ENCODE results near the gene GFRA4. TPM values are rescaled to one million over a fixed set of nuclear protein-coding genes. Genes with fewer than 3 reads are reported as not detected.

The GFRA4 gene
- not detected for polyA plus RNA-seq

GRCh38 chr20:3663031-3663701 lies at the start of gene GFRA4:
TSS of gene GFRA4 (minus strand) at chr20:3663399. CDS start at chr20:3663399, 0 bp downstream.
- 65 to 70% (median 65%) methylated on average over 17 to 19 of the region's 19 CpGs for WGBS, 3 donors
- H3K27ac ChIP-seq (ENCODE audit: low read depth, low read length), result no peak within 1 kb of the TSS

GRCh38 chr20:3712279-3712873 lies 49.2 kb upstream of the GFRA4 start, which contains the start of gene SIGLEC1:
TSS of gene SIGLEC1 (minus strand) at chr20:3712600. CDS start at chr20:3707128, 5,472 bp downstream.
- H3K27ac ChIP-seq (ENCODE audit: low read depth, low read length), result no peak within 1 kb of the TSS
- 62 to 71% (median 68%) methylated on average over 10 to 15 of the region's 15 CpGs for WGBS, 3 donors

- H3K27ac ChIP-seq (ENCODE audit: low read depth, low read length), result no peak overlapping the region
- 66 to 74% (median 68%) methylated on average over 4 of the region's 4 CpGs for WGBS, 3 donors
Measured at GRCh38 chr20:3711484-3711941, 48.3 kb upstream of the GFRA4 start.

- no peak overlapping the region for H3K27ac ChIP-seq (ENCODE audit: low read depth, low read length)
- WGBS, 3 donors, result 24 to 32% (median 28%) methylated on average over 18 of the region's 18 CpGs
Measured at GRCh38 chr20:3710703-3711483, 47.7 kb upstream of the GFRA4 start.

- H3K27ac ChIP-seq (ENCODE audit: low read depth, low read length), result no peak overlapping the region
- 40 to 71% (median 46%) methylated on average over 6 of the region's 6 CpGs for WGBS, 3 donors
Measured at GRCh38 chr20:3710011-3710466, 46.8 kb upstream of the GFRA4 start.

- no peak overlapping the region for H3K27ac ChIP-seq (ENCODE audit: low read depth, low read length)
- 90 to 94% (median 91%) methylated on average over 3 of the region's 3 CpGs for WGBS, 3 donors
Measured at GRCh38 chr20:3707508-3707899, 44.3 kb upstream of the GFRA4 start.

- H3K27ac ChIP-seq (ENCODE audit: low read depth, low read length), result no peak overlapping the region
- 78 to 80% (median 79%) methylated on average over 10 of the region's 10 CpGs for WGBS, 3 donors
Measured at GRCh38 chr20:3706774-3707507, 43.7 kb upstream of the GFRA4 start.

- no peak overlapping the region for H3K27ac ChIP-seq (ENCODE audit: low read depth, low read length)
- WGBS, 3 donors, result 94 to 97% (median 94%) methylated on average over 29 to 31 of the region's 31 CpGs
Measured at GRCh38 chr20:3705970-3706739, 43.0 kb upstream of the GFRA4 start.

- H3K27ac ChIP-seq (ENCODE audit: low read depth, low read length), result no peak overlapping the region
- WGBS, 3 donors, result 79 to 92% (median 88%) methylated on average over 14 of the region's 14 CpGs
Measured at GRCh38 chr20:3705491-3705969, 42.3 kb upstream of the GFRA4 start.

GRCh38 chr20:3704087-3704486 lies 40.9 kb upstream of the GFRA4 start:
- WGBS, 3 donors, result 73 to 85% (median 82%) methylated on average over 5 of the region's 5 CpGs
- no peak overlapping the region for H3K27ac ChIP-seq (ENCODE audit: low read depth, low read length)

GRCh38 chr20:3702611-3703391 lies 39.6 kb upstream of the GFRA4 start:
- no peak overlapping the region for H3K27ac ChIP-seq (ENCODE audit: low read depth, low read length)
- 92 to 96% (median 95%) methylated on average over 11 of the region's 11 CpGs for WGBS, 3 donors

GRCh38 chr20:3701061-3701998 lies 38.1 kb upstream of the GFRA4 start:
- WGBS, 3 donors, result 81 to 92% (median 82%) methylated on average over 13 of the region's 13 CpGs

GRCh38 chr20:3699037-3699436 lies 35.8 kb upstream of the GFRA4 start:
- 90 to 96% (median 92%) methylated on average over 15 to 16 of the region's 16 CpGs for WGBS, 3 donors
- H3K27ac ChIP-seq (ENCODE audit: low read depth, low read length), result no peak overlapping the region

More at GRCh38 chr20:3701061-3701998, 38.1 kb upstream of the GFRA4 start:
- H3K27ac ChIP-seq (ENCODE audit: low read depth, low read length), result no peak overlapping the region

GRCh38 chr20:3698591-3699001 lies 35.4 kb upstream of the GFRA4 start:
- H3K27ac ChIP-seq (ENCODE audit: low read depth, low read length), result no peak overlapping the region
- WGBS, 3 donors, result 59 to 88% (median 71%) methylated on average over 6 of the region's 6 CpGs

- WGBS, 3 donors, result 75 to 85% (median 84%) methylated on average over 18 of the region's 18 CpGs
Measured at GRCh38 chr20:3697588-3698305, 34.5 kb upstream of the GFRA4 start.

More at GRCh38 chr20:3697588-3698305, 34.5 kb upstream of the GFRA4 start:
- no peak overlapping the region for H3K27ac ChIP-seq (ENCODE audit: low read depth, low read length)

Data from adipose tissue (tissue), 3 donors.